ENCODE measurements around the gene DDB1. TPM values are rescaled to one million over a fixed set of nuclear protein-coding genes. Genes with fewer than 3 reads are reported as not detected.

Gene DDB1
- polyA plus RNA-seq, 1 donor from 2014 or later, result 203 TPM

DNA sequence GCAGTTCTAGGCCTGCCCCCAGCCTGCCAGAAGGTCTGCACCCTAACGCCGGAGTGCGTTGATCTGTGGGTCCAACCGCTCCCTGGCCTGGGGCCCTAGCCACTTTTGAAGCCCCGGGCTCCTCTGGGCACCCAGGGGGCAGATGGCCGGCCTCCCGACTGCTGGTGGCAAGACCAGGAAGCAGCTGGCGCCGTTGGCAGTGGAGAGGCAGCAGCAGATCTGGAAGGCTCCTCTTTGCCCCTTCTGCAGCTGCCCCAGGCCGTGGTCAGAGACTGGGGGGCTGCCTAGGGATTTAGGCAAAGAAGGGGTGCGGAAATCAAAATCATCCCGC is 37.3 kb downstream of the DDB1 start:
- no peaks in the 10 kb centered on the region for H3K27me3 ChIP-seq (ENCODE audit: insufficient read depth, low read depth, low read length)
- peak overlapping the region; percentile 65 for H2AFZ ChIP-seq (ENCODE audit: low read depth, low read length)
- peaks cover 6% of the 10 kb centered on the region for H3K79me2 ChIP-seq (replicated peaks; ENCODE audit: insufficient read depth, low read length)
- no peak overlapping the region for H3K4me2 ChIP-seq (ENCODE audit: low read length)
- peak overlapping the region; percentile 49 for H3K27ac ChIP-seq (ENCODE audit: low read length)
- H3K9ac ChIP-seq (ENCODE audit: low read length), result peak overlapping the region; percentile 78
- no peaks in the 10 kb centered on the region for H3K9me2 ChIP-seq (ENCODE audit: insufficient read depth, low read length)
- TF ChIP-seq RAD21 (conservative IDR thresholded peaks at IDR 0.05), result no peak
- peak overlapping the region; percentile 95 for H3K4me3 ChIP-seq (ENCODE audit: low read length)
- H3F3A ChIP-seq (ENCODE audit: insufficient read depth, low read length, poor library complexity, severe bottlenecking), result no peaks in the 10 kb centered on the region
- no peaks in the 10 kb centered on the region for H4K20me1 ChIP-seq (ENCODE audit: insufficient read depth)
- H3K9me3 ChIP-seq (ENCODE audit: low read length), result no peaks in the 10 kb centered on the region
- no peaks in the 10 kb centered on the region for H3K36me3 ChIP-seq (ENCODE audit: insufficient read depth, low read length)

DNA sequence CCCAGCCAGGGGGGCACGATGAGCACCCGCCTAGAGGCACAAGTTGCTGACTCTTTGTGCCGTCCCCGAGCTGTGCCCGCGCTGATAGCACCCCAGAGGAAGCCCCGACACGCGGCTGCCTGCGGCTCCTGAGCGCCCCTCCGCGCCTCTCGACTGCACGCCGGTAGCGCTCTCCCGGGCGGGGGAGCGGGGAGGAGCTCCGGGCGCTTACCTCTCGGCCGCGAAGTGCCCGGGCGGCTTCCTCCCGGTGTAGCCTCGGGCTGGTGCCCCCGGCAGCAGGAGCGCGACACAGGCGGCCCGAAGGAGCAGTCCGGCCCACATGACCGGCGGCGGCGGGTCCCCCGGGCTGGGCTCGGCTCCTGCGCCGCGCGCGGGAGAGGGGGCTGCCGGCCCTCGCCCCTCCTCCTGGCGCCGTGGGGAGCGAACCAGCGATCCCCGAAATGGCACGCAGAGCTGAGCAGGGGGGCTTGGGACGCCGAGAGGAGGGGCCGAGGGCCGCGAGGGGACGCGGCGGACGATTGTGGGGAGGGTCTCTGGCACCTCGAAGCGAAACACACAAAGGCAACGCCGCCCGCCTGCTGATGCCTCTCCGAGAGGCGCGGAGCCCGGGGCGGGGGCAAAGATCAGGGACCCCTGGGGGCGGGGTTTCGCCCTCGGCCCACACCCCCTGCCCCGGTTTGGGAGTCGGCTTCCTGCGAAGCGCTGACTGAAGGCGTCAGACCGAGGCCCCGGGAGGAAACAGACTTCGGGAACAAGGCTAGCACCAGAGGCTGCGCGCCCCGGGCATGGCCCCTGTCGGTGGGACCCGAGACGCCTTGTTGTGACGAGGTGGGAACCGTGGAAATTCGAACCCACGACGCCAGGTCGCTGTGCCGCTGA is 37.9 kb downstream of the DDB1 start, which contains the start of gene VWCE:
Gene VWCE (minus strand): TSS at position 600 of the 879 bp plus-strand sequence. CDS start 279 bp downstream, at position 321.
- TF ChIP-seq, protein P1, sequence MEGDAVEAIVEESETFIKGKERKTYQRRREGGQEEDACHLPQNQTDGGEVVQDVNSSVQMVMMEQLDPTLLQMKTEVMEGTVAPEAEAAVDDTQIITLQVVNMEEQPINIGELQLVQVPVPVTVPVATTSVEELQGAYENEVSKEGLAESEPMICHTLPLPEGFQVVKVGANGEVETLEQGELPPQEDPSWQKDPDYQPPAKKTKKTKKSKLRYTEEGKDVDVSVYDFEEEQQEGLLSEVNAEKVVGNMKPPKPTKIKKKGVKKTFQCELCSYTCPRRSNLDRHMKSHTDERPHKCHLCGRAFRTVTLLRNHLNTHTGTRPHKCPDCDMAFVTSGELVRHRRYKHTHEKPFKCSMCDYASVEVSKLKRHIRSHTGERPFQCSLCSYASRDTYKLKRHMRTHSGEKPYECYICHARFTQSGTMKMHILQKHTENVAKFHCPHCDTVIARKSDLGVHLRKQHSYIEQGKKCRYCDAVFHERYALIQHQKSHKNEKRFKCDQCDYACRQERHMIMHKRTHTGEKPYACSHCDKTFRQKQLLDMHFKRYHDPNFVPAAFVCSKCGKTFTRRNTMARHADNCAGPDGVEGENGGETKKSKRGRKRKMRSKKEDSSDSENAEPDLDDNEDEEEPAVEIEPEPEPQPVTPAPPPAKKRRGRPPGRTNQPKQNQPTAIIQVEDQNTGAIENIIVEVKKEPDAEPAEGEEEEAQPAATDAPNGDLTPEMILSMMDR (IDR thresholded peaks at IDR 0.05; ENCODE audit: poor library complexity, severe bottlenecking), result peak; percentile 75
- no peak for TF ChIP-seq EP300 (conservative IDR thresholded peaks at IDR 0.05; ENCODE audit: poor library complexity, severe bottlenecking)
- TF ChIP-seq RAD21 (conservative IDR thresholded peaks at IDR 0.05), result peak; percentile 63
- TF ChIP-seq POLR2AphosphoS5 (IDR thresholded peaks at IDR 0.05), result peak; percentile 62
- TF ChIP-seq REST (IDR thresholded peaks at IDR 0.05; ENCODE audit: borderline replicate concordance), result peak; percentile 1
- TF ChIP-seq MXI1 (conservative IDR thresholded peaks at IDR 0.05; ENCODE audit: poor library complexity, severe bottlenecking), result peak; percentile 71
- TF ChIP-seq SMC3 (conservative IDR thresholded peaks at IDR 0.05; ENCODE audit: poor library complexity), result peak; percentile 64
- TF ChIP-seq EZH2 (IDR thresholded peaks at IDR 0.05; ENCODE audit: borderline replicate concordance, insufficient read depth, low read length, poor library complexity, severe bottlenecking), result no peak
- no peak for TF ChIP-seq TAF1 (IDR thresholded peaks at IDR 0.05; ENCODE audit: low read depth)
- Histone ChIP-seq H3K4me3 (ENCODE audit: low read length) (peak within 1 kb of the TSS; percentile 95), H3F3A (ENCODE audit: insufficient read depth, low read length, poor library complexity, severe bottlenecking) (no peaks in the 10 kb centered on the region), H3K9me3 (ENCODE audit: low read length) (no peaks in the 10 kb centered on the region), H4K20me1 (ENCODE audit: insufficient read depth) (no peaks in the 10 kb centered on the region), H3K79me2 (replicated peaks; ENCODE audit: insufficient read depth, low read length) (peaks cover 6% of the 10 kb centered on the region), H3K4me2 (ENCODE audit: low read length) (peak within 1 kb of the TSS; percentile 84), H3K9me2 (ENCODE audit: insufficient read depth, low read length) (no peaks in the 10 kb centered on the region), H2AFZ (ENCODE audit: low read depth, low read length) (peak within 1 kb of the TSS; percentile 65), H3K36me3 (ENCODE audit: insufficient read depth, low read length) (no peaks in the 10 kb centered on the region), H3K27me3 (ENCODE audit: insufficient read depth, low read depth, low read length) (no peaks in the 10 kb centered on the region), H3K27ac (ENCODE audit: low read length) (peak within 1 kb of the TSS; percentile 49), H3K9ac (ENCODE audit: low read length) (peak within 1 kb of the TSS; percentile 78)

Measured in neural cell (in vitro differentiated cells).